Measurements from ENCODE around the gene TGFBR3L.

DNA sequence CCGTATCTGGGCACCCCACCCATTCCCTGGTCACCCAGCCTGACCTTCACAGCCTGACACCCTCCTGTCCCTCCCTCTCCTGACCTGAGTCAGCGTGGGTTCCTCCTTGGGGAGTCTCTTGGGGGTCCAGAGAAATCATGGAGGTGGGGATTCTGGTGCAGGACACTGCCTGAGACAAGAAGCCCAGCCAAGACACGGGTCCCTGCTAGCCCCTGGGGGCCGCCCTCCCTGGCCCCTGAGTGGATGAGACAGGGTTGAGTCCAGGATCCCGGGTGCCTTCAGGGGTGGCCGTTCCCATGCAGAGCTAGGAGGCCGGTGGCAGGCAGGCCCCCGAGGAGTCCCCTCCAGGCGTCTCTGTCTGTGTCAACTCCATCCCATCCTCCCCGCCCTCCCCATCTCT is 9.4 kb upstream of the TGFBR3L start:
- TF ChIP-seq POLR2A (IDR thresholded peaks at IDR 0.05): no peak
- no peak for TF ChIP-seq CTCF (IDR thresholded peaks at IDR 0.05)
